Psoas muscle (tissue), 8 donors: ENCODE results near the gene IL18. TPM values are rescaled to one million over a fixed set of nuclear protein-coding genes. Genes with fewer than 3 reads are reported as not detected.

Experiments
- ATAC-seq, 4 donors: fragments of 200-7000 bp; cut with Tn5 transposase; one replicate each; pipeline ENCODE4 v1.9.1; 2020; ENCODE audit warnings: moderate library complexity in 3 of 4, mild to moderate bottlenecking in 2 of 4
- DNase-seq, 2 donors: peaks; one replicate each; pipeline ENCODE4 v3.0.0-alpha.2; 2020
- H3K27ac ChIP-seq: fragments of 200-600 bp; one replicate; pipeline ENCODE4 v1.8.0; 2022
- H3K27me3 ChIP-seq, 3 donors: fragments of 200-600 bp in 1 of 3; one replicate each; pipeline versions ENCODE4 v1.6.1 to v1.8.0; 2013 to 2022; ENCODE audit warnings: low read length in 2 of 3, mild to moderate bottlenecking in 2 of 3, moderate library complexity in 1 of 3; ENCODE audit not compliant: insufficient read depth in 3 of 3
- H3K36me3 ChIP-seq, 2 donors: fragments of 200-600 bp in 1 of 2; one replicate each; pipeline versions ENCODE4 v1.6.1 to v1.8.0; 2013 to 2022; ENCODE audit warnings: low read depth in 1 of 2, mild to moderate bottlenecking in 1 of 2, moderate library complexity in 1 of 2; ENCODE audit not compliant: insufficient read depth in 1 of 2
- H3K4me1 ChIP-seq: fragments of 200-600 bp; one replicate; pipeline ENCODE4 v1.8.0; 2022
- H3K4me3 ChIP-seq: fragments of 200-600 bp; one replicate; pipeline ENCODE4 v1.8.0; 2022; ENCODE audit warnings: mild to moderate bottlenecking
- H3K9me3 ChIP-seq: fragments of 200-600 bp; one replicate; pipeline ENCODE4 v1.8.0; 2022
- WGBS, 3 donors: extraction: QIAGEN DNeasy Blood & Tissue Kit; methylation state at CpG; one replicate each; pipeline versions ENCODE4 v1.1.6 to v1.1.7; 2013; 5-methylcytosine and 5-hydroxymethylcytosine counted together
- intact Hi-C, 2 donors: fragments of 100-400 bp; cut with DNase I; formaldehyde crosslinking; loops; one replicate each; pipeline versions ENCODE4 v1.11.0 to v1.14.2; 2022
- polyA plus RNA-seq, 3 donors: library from polyadenylated mRNA; stranded (reverse); fragments of 200-250 nt; gene quantifications; one replicate each; pipeline ENCODE4 v1.2.3, GENCODE V29; 2013
- total RNA-seq, 4 donors: library from RNA; stranded (reverse); fragmentation: NEBNext Ultra II Directional in 2 of 4; extraction: Animal tissue kit (Norgen Biotek cat#: 25700) in 2 of 4; gene quantifications; one replicate each; pipeline versions ENCODE4 v1.2.1 to v1.2.4, GENCODE V29; 2021 to 2023
- TF ChIP-seq, protein P1 (sequence below): fragments of 200-600 bp; IDR thresholded peaks from one replicate; pipeline ENCODE4 v1.8.0; 2022; ENCODE audit warnings: antibody characterized with exemption
- donor health status: healthy with polysubstance abuse.
- donor health status: DM: no; HTN: no; CAD: no; lungs with moderate emphysema.
- donor health status: Bipolar disorder and iron deficiency.
- donor health status: healthy.
- donor health status: DM: yes; HTN: yes; CAD: no.
- donor health status: DM: no; HTN: no; CAD: no.
- donor health status: DM: no; HTN: no; CAD: no.
- donor health status: DM: yes; HTN: yes; CAD: no.

Gene IL18
- total and polyA plus RNA-seq, 7 donors, result 0.86 to 66.4 (median 7.0) TPM

DNA sequence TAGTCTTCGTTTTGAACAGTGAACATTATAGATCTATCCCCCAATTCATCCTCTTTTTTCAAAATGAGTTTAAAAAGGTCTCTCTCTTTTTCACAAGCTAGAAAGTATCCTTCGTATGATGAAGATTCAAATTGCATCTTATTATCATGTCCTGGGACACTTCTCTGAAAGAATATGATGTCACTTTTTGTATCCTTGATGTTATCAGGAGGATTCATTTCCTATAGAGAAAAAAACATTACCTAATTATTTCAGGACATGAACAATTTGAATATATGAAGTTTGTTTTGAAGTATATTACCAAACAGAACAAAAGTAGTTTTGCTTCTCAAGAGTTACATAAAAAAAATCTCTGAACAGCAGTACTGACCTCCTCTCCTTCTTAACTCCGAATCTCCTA is 20.3 kb downstream of the IL18 start:
- Histone ChIP-seq H3K27ac (no peak overlapping the region), H3K4me1 (no peaks in the 10 kb centered on the region), H3K9me3 (no peaks in the 10 kb centered on the region), H3K4me3 (no peak overlapping the region), H3K27me3 (no peaks in the 10 kb centered on the region), H3K36me3 (peaks cover 0 to 40% of the 10 kb centered on the region in 2 donors)
- TF ChIP-seq, protein P1, sequence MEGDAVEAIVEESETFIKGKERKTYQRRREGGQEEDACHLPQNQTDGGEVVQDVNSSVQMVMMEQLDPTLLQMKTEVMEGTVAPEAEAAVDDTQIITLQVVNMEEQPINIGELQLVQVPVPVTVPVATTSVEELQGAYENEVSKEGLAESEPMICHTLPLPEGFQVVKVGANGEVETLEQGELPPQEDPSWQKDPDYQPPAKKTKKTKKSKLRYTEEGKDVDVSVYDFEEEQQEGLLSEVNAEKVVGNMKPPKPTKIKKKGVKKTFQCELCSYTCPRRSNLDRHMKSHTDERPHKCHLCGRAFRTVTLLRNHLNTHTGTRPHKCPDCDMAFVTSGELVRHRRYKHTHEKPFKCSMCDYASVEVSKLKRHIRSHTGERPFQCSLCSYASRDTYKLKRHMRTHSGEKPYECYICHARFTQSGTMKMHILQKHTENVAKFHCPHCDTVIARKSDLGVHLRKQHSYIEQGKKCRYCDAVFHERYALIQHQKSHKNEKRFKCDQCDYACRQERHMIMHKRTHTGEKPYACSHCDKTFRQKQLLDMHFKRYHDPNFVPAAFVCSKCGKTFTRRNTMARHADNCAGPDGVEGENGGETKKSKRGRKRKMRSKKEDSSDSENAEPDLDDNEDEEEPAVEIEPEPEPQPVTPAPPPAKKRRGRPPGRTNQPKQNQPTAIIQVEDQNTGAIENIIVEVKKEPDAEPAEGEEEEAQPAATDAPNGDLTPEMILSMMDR, result no peak
- WGBS, 3 donors, result 88 to 92% (median 92%) methylated on average over 3 of the region's 3 CpGs
- no peak for ATAC-seq
- no peak for DNase-seq
- intact Hi-C loops, result no loop called here

DNA sequence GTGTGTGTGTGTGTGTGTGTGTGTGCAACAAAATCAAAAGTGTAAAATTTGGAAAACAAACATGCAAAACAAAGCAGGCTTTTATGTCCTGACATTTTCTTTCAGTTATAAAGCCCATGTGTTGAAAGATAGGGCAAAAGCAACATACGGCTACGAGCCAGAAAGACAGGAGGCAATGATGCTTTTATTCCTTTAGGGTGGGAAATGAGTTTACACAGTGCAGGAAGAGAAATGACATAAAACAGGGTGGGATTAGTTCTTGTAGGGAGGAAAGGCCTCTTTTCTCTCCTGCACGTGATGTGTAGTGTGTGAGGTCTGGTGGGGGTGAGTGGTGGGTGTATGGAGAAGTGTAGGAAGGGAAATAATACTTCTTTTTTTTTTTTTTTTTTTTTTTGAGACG is 29.4 kb downstream of the IL18 start:
- H3K4me1 ChIP-seq, result peaks cover 4% of the 10 kb centered on the region
- 81 to 92% (median 91%) methylated on average over 3 of the region's 4 CpGs for WGBS, 3 donors
- no peak for DNase-seq
- intact Hi-C loops, result no loop called here
- no peak overlapping the region for H3K27ac ChIP-seq
- no peak for ATAC-seq
- no peaks in the 10 kb centered on the region for H3K27me3 ChIP-seq
- H3K36me3 ChIP-seq, result no peaks in the 10 kb centered on the region
- H3K4me3 ChIP-seq, result no peak overlapping the region
- no peaks in the 10 kb centered on the region for H3K9me3 ChIP-seq
- TF ChIP-seq, protein P1, result no peak

DNA sequence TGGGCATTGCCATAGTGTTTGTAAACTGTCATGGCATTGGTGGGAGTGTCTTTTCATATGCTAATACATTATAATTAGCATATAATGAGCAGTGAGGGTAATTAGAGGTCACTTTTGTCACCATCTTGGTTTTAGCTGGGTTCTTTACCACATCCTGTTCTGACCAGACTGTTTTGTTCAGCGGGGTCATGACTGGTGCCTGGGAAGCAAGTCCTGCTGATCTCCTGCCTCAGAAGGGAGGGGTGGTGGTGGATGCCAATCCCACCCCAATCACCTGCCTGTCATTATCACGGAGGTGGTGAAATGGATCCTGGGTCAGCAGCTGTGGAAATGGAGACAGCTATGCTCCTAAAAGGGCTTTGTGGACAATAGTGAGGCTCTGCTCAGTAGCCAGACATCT is 31.2 kb downstream of the IL18 start:
- TF ChIP-seq, protein P1, result no peak
- DNase-seq, result no peak
- Histone ChIP-seq H3K36me3 (no peaks in the 10 kb centered on the region), H3K4me1 (peaks cover 10% of the 10 kb centered on the region), H3K27me3 (no peaks in the 10 kb centered on the region), H3K9me3 (no peaks in the 10 kb centered on the region), H3K27ac (no peak overlapping the region), H3K4me3 (no peak overlapping the region)
- WGBS, 3 donors, result 39 to 47% (median 41%) methylated on average over 2 of the region's 2 CpGs
- intact Hi-C loops, result no loop called here
- peak; percentile 53 to 75 (median 62) for ATAC-seq

DNA sequence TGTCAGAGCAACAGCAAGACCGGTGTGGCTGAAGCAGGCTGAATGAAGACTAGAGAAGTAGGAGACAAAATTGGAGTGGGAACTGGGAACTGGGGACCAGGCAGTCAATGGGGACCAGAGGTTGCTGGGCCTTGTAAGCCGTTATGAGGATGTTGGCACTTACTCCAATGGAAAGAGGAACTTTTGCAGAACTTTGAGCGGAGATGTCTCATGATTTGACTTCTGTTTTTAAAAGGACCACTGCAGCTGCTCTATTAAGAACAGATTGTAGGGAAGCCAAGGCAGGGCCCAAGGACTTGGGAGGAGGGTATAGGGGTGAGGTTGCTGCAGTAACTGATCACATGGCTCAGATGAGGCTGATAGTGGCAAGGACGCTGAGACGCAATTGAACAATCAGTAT is 34.2 kb downstream of the IL18 start:
- no peaks in the 10 kb centered on the region for H3K27me3 ChIP-seq
- H3K4me3 ChIP-seq, result no peak overlapping the region
- no peaks in the 10 kb centered on the region for H3K9me3 ChIP-seq
- intact Hi-C loops, result loop anchor here in 1 of 2 donors (10.0 kb wide), 1 partner anchor 155 kb away; no protein-coding TSS in a partner anchor
- H3K36me3 ChIP-seq, result no peaks in the 10 kb centered on the region
- H3K27ac ChIP-seq, result no peak overlapping the region
- no peak for DNase-seq
- TF ChIP-seq, protein P1, result no peak
- no peak for ATAC-seq
- H3K4me1 ChIP-seq, result peaks cover 10% of the 10 kb centered on the region
- WGBS, 3 donors, result 79 to 87% (median 82%) methylated on average over 5 of the region's 5 CpGs

DNA sequence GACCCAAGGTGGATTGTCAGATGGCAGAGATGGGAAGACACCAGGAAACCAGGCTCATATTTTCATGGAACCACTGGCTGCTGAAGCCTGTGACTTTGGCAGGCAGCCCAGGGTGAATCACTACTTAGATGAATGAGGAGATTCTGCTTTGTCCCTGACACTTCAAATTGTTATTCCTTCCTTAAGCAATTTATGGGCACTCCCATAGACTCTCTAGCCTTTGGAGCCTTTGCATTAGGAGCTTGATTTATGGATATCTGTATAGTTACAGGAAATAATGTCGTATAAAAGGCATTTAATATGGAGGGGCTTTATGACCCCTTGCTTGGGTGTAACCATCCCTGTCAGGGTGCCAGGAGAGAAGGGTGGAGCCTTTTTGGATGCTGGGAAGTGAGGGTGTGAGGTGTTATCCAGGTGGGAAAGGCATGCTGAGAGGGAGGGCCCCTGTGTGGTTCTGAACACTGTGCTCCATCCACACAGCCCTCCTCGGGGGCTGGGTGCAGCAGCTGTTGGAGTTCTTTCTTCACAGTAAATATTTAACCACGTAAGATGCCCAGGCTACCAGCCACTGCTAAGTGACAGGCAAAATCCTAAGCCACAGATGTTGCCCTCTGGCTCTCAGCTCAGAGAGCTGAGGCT is 35.3 kb downstream of the IL18 start:
- no peak overlapping the region for H3K27ac ChIP-seq
- peak; percentile 73 to 75 for DNase-seq
- no peak overlapping the region for H3K4me3 ChIP-seq
- WGBS, 3 donors, result 47 to 62% (median 50%) methylated on average over 3 of the region's 3 CpGs
- TF ChIP-seq, protein P1, result no peak
- peaks cover 10% of the 10 kb centered on the region for H3K4me1 ChIP-seq
- intact Hi-C loops, result loop anchor here in 1 of 2 donors (10.0 kb wide), 1 partner anchor 156 kb away; no protein-coding TSS in a partner anchor
- ATAC-seq, result peak; percentile 55 to 75 (median 64)
- H3K27me3 ChIP-seq, result no peaks in the 10 kb centered on the region
- H3K36me3 ChIP-seq, result no peaks in the 10 kb centered on the region
- no peaks in the 10 kb centered on the region for H3K9me3 ChIP-seq
